GM20431 (cell line): ENCODE data around the gene ACTL6B.
"Not testable (repeated sequence)": the region's sequence is repeated elsewhere in the genome, so short reads cannot be mapped to it uniquely, and the experiment has no call there.

ENCODE experiments used
- in situ Hi-C: fragments of 300-500 bp; cut with MseI, MboI; formaldehyde crosslinking; loops from one replicate; pipeline ENCODE4 v1.15.0; 2020; ENCODE audit warnings: low sequenced_read_pairs; ENCODE audit not compliant: unreplicated experiment

Gene ACTL6B

GRCh38 chr7:100674411-100675104 is 18.3 kb upstream of the ACTL6B start:
- in situ Hi-C loops = loop anchor here (25.0 kb wide), 1 partner anchor 187 kb away; the partner anchor contains the start of genes NYAP1 and TSC22D4

- in situ Hi-C loops = no loop called here
Observed at GRCh38 chr7:100673942-100674410, 17.7 kb upstream of the ACTL6B start.

GRCh38 chr7:100673302-100673941 is 17.2 kb upstream of the ACTL6B start, which contains the start of gene GNB2:
TSS of gene GNB2 (plus strand) at chr7:100673740. CDS start at chr7:100676266, 2,526 bp downstream.
- in situ Hi-C loops = no loop called here

- in situ Hi-C loops = no loop called here
Observed at GRCh38 chr7:100671353-100672327, 15.4 kb upstream of the ACTL6B start.

- in situ Hi-C loops = no loop called here
Observed at GRCh38 chr7:100670074-100670473, 13.8 kb upstream of the ACTL6B start.

- in situ Hi-C loops = not testable (repeated sequence)
Observed at GRCh38 chr7:100669106-100669505, 12.9 kb upstream of the ACTL6B start.

GRCh38 chr7:100668069-100668449 is 11.8 kb upstream of the ACTL6B start:
- in situ Hi-C loops = no loop called here

GRCh38 chr7:100667331-100668068 is 11.3 kb upstream of the ACTL6B start:
- in situ Hi-C loops = no loop called here

- in situ Hi-C loops = no loop called here
Observed at GRCh38 chr7:100665168-100665726, 9.0 kb upstream of the ACTL6B start.

- in situ Hi-C loops = not testable (repeated sequence)
Observed at GRCh38 chr7:100662194-100662776, 6.0 kb upstream of the ACTL6B start.

- in situ Hi-C loops = no loop called here
Observed at GRCh38 chr7:100654908-100655831, 1.1 kb downstream of the ACTL6B start.

- in situ Hi-C loops = no loop called here
Observed at GRCh38 chr7:100649826-100650565, 6.3 kb downstream of the ACTL6B start.

- in situ Hi-C loops = no loop called here
Observed at GRCh38 chr7:100642534-100642907, 13.7 kb downstream of the ACTL6B start.

GRCh38 chr7:100641860-100642533 is 14.3 kb downstream of the ACTL6B start:
- in situ Hi-C loops = no loop called here

GRCh38 chr7:100641463-100641859 is 14.8 kb downstream of the ACTL6B start, which contains the start of gene TFR2:
TSS of gene TFR2 (minus strand) at chr7:100641552. CDS start at chr7:100641509, 43 bp downstream.
- in situ Hi-C loops = no loop called here

- in situ Hi-C loops = no loop called here
Observed at GRCh38 chr7:100640517-100641440, 15.5 kb downstream of the ACTL6B start.
